ENCODE results near the gene SMIM44.

- TF ChIP-seq CTCF (IDR thresholded peaks at IDR 0.05) (no peak), REST (IDR thresholded peaks at IDR 0.05; ENCODE audit: insufficient read depth in 1 of 2, low read depth in 2 of 2, low read length in 1 of 2) (no peak), SIN3A (IDR thresholded peaks at IDR 0.05; ENCODE audit: borderline replicate concordance, insufficient read depth, low read depth, low read length) (no peak), TCF7L2 (IDR thresholded peaks at IDR 0.05; ENCODE audit: low read depth, low read length) (no peak)
These were observed 9.0 kb upstream of the SMIM44 start for GRCh38 chr19:3492131-3492839.

Measured in Panc1 (cell line).